GM12892 (cell line): Measurements from ENCODE around the gene BAIAP3.

ENCODE experiments used
- POLR2A ChIP-seq: IDR thresholded peaks from 2 replicates; pipeline ENCODE4 v1.6.1; 2011; ENCODE audit warnings: low read depth, low read length, control low read depth
- POLR2AphosphoS5 ChIP-seq: IDR thresholded peaks from 2 replicates; pipeline ENCODE4 v1.6.1; 2011; ENCODE audit warnings: low read depth, low read length, control low read depth
- TAF1 ChIP-seq: IDR thresholded peaks from 2 replicates; pipeline ENCODE4 v1.6.1; 2011; ENCODE audit warnings: low read depth, mild to moderate bottlenecking, control low read depth, low read length, borderline replicate concordance

DNA sequence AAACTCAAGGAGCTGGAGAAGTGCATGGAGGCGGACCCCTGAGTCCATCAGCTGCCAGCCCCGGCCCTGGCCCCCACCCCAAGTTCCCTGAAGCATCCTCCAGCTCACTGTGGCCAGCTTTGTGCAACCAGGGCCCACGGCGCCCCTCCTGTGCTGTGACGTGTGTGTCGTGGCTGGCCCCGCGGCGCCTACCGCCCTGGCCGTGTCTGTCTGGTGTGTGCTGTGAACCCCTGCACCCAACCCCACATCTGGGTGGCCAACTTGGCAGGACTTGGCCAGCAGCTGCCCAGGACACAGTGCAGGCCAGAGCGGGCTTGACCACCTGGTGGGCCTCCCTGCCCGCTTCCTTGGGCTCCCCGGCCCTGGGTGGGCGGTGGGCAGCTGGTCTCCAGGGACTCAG, 15.0 kb downstream of the BAIAP3 start:
- TF ChIP-seq TAF1 (no peak), POLR2AphosphoS5 (no peak), POLR2A (no peak)
